Endothelial cell of coronary artery (primary cell): Measurements from ENCODE around the gene MAGEB17. TPM values are rescaled to one million over a fixed set of nuclear protein-coding genes. Genes with fewer than 3 reads are reported as not detected.

Experiments used
- total RNA-seq: library from RNA; depleted of rRNA; stranded (reverse); fragments of >200 nt; gene quantifications from 2 replicates; pipeline ENCODE4 v1.2.3, GENCODE V29; 2014

The MAGEB17 gene
- total RNA-seq = 0.19 TPM in 1 of 2 replicates, not detected in the other

GRCh38 chrX:16167181-16167580, at the start of gene MAGEB17:
MAGEB17 (plus strand) TSS chrX:16167481; CDS start chrX:16170383, 2,902 bp downstream.

GRCh38 chrX:16123222-16123786, 44.0 kb upstream of the MAGEB17 start, which contains the start of gene GRPR:
GRPR (plus strand) TSS chrX:16123565; CDS start chrX:16123954, 389 bp downstream.

Other genes starting within 250 kb of the MAGEB17 start
- gene GRPR, start 43.9 kb upstream of the MAGEB17 start, total RNA-seq = 0.09 TPM in 1 of 2 replicates, not detected in the other